HTR-8/SVneo (cell line): ENCODE results near the gene HRK.
"Not testable (repeated sequence)": the region's sequence is repeated elsewhere in the genome, so short reads cannot be mapped to it uniquely, and the experiment has no call there.

Experiments used
- DNase-seq: peaks from one replicate; pipeline ENCODE4 v3.0.0; 2011; ENCODE audit warnings: low spot score, mixed read lengths; ENCODE audit not compliant: insufficient read length
- FAIRE-seq: peaks from 2 replicates; lab custom pipeline; 2011; peaks lifted over from hg19 to GRCh38; lab: Jason Lieb, UNC

HRK gene

GRCh38 chr12:116827432-116827831 is 53.8 kb downstream of the HRK start:
- DNase-seq: no peak
- no peak for FAIRE-seq

- DNase-seq (no peak), FAIRE-seq (no peak)
Measured at GRCh38 chr12:116821291-116821690, 60.0 kb downstream of the HRK start.

GRCh38 chr12:116820064-116820656 is 61.1 kb downstream of the HRK start:
- FAIRE-seq (no peak), DNase-seq (no peak)

GRCh38 chr12:116818948-116819832 is 62.1 kb downstream of the HRK start:
- FAIRE-seq: peak; percentile 85
- DNase-seq: peak; percentile 95

- FAIRE-seq (no peak), DNase-seq (no peak)
Measured at GRCh38 chr12:116818341-116818856, 62.8 kb downstream of the HRK start.

- not testable (repeated sequence) for DNase-seq, FAIRE-seq
Measured at GRCh38 chr12:116814766-116815165, 66.5 kb downstream of the HRK start.

- FAIRE-seq (no peak), DNase-seq (no peak)
Measured at GRCh38 chr12:116813271-116814041, 67.8 kb downstream of the HRK start.

GRCh38 chr12:116812238-116812637 is 69.0 kb downstream of the HRK start:
- FAIRE-seq: no peak
- DNase-seq: no peak

GRCh38 chr12:116808113-116809105 is 72.8 kb downstream of the HRK start:
- DNase-seq: no peak
- no peak for FAIRE-seq

GRCh38 chr12:116807546-116807945 is 73.7 kb downstream of the HRK start:
- DNase-seq: no peak

GRCh38 chr12:116806845-116807440 is 74.3 kb downstream of the HRK start:
- FAIRE-seq: no peak
- DNase-seq: no peak

More at GRCh38 chr12:116807546-116807945, 73.7 kb downstream of the HRK start:
- no peak for FAIRE-seq
